ENCODE measurements around the gene GNPAT.

GNPAT gene

GRCh38 chr1:231318015-231318355 is 77.0 kb downstream of the GNPAT start:
- TF ChIP-seq FOXM1 (IDR thresholded peaks at IDR 0.05; ENCODE audit: borderline replicate concordance, low read depth) (no peak), TAF1 (IDR thresholded peaks at IDR 0.05; ENCODE audit: low read depth) (no peak), NFIC (IDR thresholded peaks at IDR 0.05) (no peak), USF1 (IDR thresholded peaks at IDR 0.05) (no peak), EGR1 (IDR thresholded peaks at IDR 0.05) (no peak), TEAD4 (IDR thresholded peaks at IDR 0.05) (no peak), CEBPB (IDR thresholded peaks at IDR 0.05) (no peak), REST (IDR thresholded peaks at IDR 0.05; ENCODE audit: low read depth) (no peak), ZBTB7A (IDR thresholded peaks at IDR 0.05; ENCODE audit: low read depth) (no peak), EP300 (IDR thresholded peaks at IDR 0.05; ENCODE audit: borderline replicate concordance) (no peak), CREB1 (IDR thresholded peaks at IDR 0.05; ENCODE audit: low read depth) (no peak), RAD21 (IDR thresholded peaks at IDR 0.05; ENCODE audit: low read depth) (no peak), YY1 (IDR thresholded peaks at IDR 0.05; ENCODE audit: low read depth) (no peak), TCF12 (IDR thresholded peaks at IDR 0.05; ENCODE audit: low read depth) (no peak)
- TF ChIP-seq, protein P1, sequence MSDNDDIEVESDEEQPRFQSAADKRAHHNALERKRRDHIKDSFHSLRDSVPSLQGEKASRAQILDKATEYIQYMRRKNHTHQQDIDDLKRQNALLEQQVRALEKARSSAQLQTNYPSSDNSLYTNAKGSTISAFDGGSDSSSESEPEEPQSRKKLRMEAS (IDR thresholded peaks at IDR 0.05) = no peak

DNA sequence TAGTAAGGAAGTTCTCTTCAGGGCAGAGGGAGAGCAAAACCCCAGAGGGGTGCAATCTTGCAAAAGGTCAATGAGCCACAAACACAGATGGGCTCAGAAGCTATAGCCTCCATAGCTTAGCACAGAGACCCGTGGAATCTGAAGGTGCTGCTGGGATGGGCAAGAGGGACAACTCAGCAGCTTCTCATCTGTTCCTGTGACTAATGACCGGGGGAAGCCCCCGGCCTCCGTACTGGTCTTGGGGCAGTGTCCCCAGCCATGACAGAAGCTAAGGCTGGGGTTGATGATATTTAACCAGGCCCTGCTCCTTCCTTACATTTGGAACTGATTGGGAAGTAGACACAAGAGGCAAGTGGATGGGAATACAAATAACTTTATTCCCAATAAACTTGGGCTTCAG is 77.6 kb downstream of the GNPAT start:
- TF ChIP-seq EP300 (IDR thresholded peaks at IDR 0.05; ENCODE audit: borderline replicate concordance) = no peak
- TF ChIP-seq, protein P1 (IDR thresholded peaks at IDR 0.05) = no peak

DNA sequence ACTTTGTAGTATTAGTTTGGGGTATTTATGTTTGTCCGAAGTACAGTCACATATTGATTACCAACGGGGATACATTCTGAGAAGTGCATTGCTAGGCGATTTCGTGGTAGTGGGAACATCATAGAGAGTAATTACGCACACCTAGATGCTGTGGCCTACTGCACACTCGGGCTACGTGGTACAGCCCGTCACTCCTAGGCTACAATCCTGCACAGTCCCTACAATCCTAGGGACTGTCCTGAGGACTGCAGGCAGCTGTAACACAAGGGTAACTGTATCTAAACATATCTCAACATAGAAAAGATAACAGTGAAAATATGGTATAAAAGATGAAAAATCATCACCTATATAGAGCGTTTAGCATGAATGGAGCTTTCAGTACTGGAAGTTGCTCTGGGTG is 78.1 kb downstream of the GNPAT start:
- no peak for TF ChIP-seq TAF1 (IDR thresholded peaks at IDR 0.05; ENCODE audit: low read depth)
- no peak for TF ChIP-seq FOXM1 (IDR thresholded peaks at IDR 0.05; ENCODE audit: borderline replicate concordance, low read depth)
- TF ChIP-seq CREB1 (IDR thresholded peaks at IDR 0.05; ENCODE audit: low read depth) = no peak
- no peak for TF ChIP-seq TCF12 (IDR thresholded peaks at IDR 0.05; ENCODE audit: low read depth)
- TF ChIP-seq EP300 (IDR thresholded peaks at IDR 0.05; ENCODE audit: borderline replicate concordance) = no peak
- TF ChIP-seq CEBPB (IDR thresholded peaks at IDR 0.05) = no peak
- TF ChIP-seq USF1 (IDR thresholded peaks at IDR 0.05) = no peak
- TF ChIP-seq REST (IDR thresholded peaks at IDR 0.05; ENCODE audit: low read depth) = no peak
- TF ChIP-seq NFIC (IDR thresholded peaks at IDR 0.05) = no peak
- TF ChIP-seq RAD21 (IDR thresholded peaks at IDR 0.05; ENCODE audit: low read depth) = no peak

GRCh38 chr1:231322880-231323530 is 82.0 kb downstream of the GNPAT start:
- no peak for TF ChIP-seq TCF12 (IDR thresholded peaks at IDR 0.05; ENCODE audit: low read depth)
- no peak for TF ChIP-seq TAF1 (IDR thresholded peaks at IDR 0.05; ENCODE audit: low read depth)
- no peak for TF ChIP-seq RAD21 (IDR thresholded peaks at IDR 0.05; ENCODE audit: low read depth)
- no peak for TF ChIP-seq FOXM1 (IDR thresholded peaks at IDR 0.05; ENCODE audit: borderline replicate concordance, low read depth)
- TF ChIP-seq REST (IDR thresholded peaks at IDR 0.05; ENCODE audit: low read depth) = no peak
- no peak for TF ChIP-seq YY1 (IDR thresholded peaks at IDR 0.05; ENCODE audit: low read depth)
- TF ChIP-seq EGR1 (IDR thresholded peaks at IDR 0.05) = no peak
- TF ChIP-seq EP300 (IDR thresholded peaks at IDR 0.05; ENCODE audit: borderline replicate concordance) = no peak
- no peak for TF ChIP-seq USF1 (IDR thresholded peaks at IDR 0.05)
- no peak for TF ChIP-seq ZBTB7A (IDR thresholded peaks at IDR 0.05; ENCODE audit: low read depth)
- TF ChIP-seq, protein P1 (IDR thresholded peaks at IDR 0.05) = no peak
- no peak for TF ChIP-seq CEBPB (IDR thresholded peaks at IDR 0.05)
- no peak for TF ChIP-seq NFIC (IDR thresholded peaks at IDR 0.05)
- TF ChIP-seq TEAD4 (IDR thresholded peaks at IDR 0.05) = no peak
- TF ChIP-seq CREB1 (IDR thresholded peaks at IDR 0.05; ENCODE audit: low read depth) = no peak

Measured in Ishikawa (cell line).